Measurements from ENCODE around the gene RXRA. TPM values are rescaled to one million over a fixed set of nuclear protein-coding genes. Genes with fewer than 3 reads are reported as not detected.
A peak's percentile ranks its signal among the peaks of the same experiment; 100 is the strongest.

Gene RXRA
- total RNA-seq, 1 donor from 2014 or later = 33.4 TPM

DNA sequence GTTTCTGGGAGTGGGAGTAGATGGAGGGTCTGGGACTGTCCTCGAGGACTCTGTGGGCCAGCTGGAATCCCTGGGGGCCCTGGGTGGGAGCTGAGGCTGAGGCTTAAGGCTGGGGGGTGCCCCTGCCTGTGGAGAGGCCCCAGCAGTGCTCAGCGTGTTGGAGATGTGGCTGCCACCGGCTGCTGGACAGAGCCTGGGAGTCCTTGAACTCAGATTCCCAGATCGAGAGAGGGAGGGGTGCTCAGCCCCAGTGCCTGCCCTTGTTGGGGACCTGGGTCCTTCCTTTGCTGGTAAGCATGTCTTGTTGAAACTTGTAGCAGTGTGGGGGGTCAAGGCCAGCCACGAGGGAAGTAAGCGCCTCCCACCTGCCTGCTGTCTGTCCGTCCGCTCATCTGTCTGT lies 10.7 kb downstream of the RXRA start:
- Histone ChIP-seq H3K36me3 (ENCODE audit: insufficient read depth, low read length) (no peaks in the 10 kb centered on the region), H3K4me2 (ENCODE audit: low read length) (no peak overlapping the region), H3K27me3 (ENCODE audit: insufficient read depth, low read length) (no peaks in the 10 kb centered on the region), H3K79me2 (ENCODE audit: insufficient read depth, low read length) (peaks cover 99% of the 10 kb centered on the region), H3K9ac (ENCODE audit: low read length) (no peak overlapping the region), H3K4me3 (ENCODE audit: insufficient read depth, low read depth, low read length) (no peak overlapping the region), H3K4me1 (ENCODE audit: insufficient read depth, low read length) (peaks cover 11% of the 10 kb centered on the region), H3K27ac (ENCODE audit: low read depth, low read length) (no peak overlapping the region), H3K9me3 (ENCODE audit: insufficient read depth, low read depth, low read length) (no peaks in the 10 kb centered on the region), H2AFZ (ENCODE audit: low read depth, low read length) (no peak overlapping the region), H4K20me1 (ENCODE audit: insufficient read depth, low read length) (peaks cover 100% of the 10 kb centered on the region)
- TF ChIP-seq EZH2 (IDR thresholded peaks at IDR 0.05; ENCODE audit: insufficient read depth, low read length) = no peak
- TF ChIP-seq, protein P1, sequence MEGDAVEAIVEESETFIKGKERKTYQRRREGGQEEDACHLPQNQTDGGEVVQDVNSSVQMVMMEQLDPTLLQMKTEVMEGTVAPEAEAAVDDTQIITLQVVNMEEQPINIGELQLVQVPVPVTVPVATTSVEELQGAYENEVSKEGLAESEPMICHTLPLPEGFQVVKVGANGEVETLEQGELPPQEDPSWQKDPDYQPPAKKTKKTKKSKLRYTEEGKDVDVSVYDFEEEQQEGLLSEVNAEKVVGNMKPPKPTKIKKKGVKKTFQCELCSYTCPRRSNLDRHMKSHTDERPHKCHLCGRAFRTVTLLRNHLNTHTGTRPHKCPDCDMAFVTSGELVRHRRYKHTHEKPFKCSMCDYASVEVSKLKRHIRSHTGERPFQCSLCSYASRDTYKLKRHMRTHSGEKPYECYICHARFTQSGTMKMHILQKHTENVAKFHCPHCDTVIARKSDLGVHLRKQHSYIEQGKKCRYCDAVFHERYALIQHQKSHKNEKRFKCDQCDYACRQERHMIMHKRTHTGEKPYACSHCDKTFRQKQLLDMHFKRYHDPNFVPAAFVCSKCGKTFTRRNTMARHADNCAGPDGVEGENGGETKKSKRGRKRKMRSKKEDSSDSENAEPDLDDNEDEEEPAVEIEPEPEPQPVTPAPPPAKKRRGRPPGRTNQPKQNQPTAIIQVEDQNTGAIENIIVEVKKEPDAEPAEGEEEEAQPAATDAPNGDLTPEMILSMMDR (IDR thresholded peaks at IDR 0.05; ENCODE audit: insufficient read depth, low read depth, low read length) = no peak
- Mint-ChIP-seq H3K36me3 (ENCODE audit: low read depth, unreplicated experiment) (no peaks in the 10 kb centered on the region), H3K27me3 (ENCODE audit: low read depth, unreplicated experiment) (no peaks in the 10 kb centered on the region), H3K4me3 (ENCODE audit: unreplicated experiment) (no peak overlapping the region), H3K27ac (ENCODE audit: unreplicated experiment) (no peak overlapping the region), H3K4me1 (ENCODE audit: low read depth, unreplicated experiment) (peaks cover 12% of the 10 kb centered on the region), H3K9me3 (ENCODE audit: unreplicated experiment) (no peaks in the 10 kb centered on the region)
- no peak for FAIRE-seq
- no peak for DNase-seq (ENCODE audit: low read depth)

DNA sequence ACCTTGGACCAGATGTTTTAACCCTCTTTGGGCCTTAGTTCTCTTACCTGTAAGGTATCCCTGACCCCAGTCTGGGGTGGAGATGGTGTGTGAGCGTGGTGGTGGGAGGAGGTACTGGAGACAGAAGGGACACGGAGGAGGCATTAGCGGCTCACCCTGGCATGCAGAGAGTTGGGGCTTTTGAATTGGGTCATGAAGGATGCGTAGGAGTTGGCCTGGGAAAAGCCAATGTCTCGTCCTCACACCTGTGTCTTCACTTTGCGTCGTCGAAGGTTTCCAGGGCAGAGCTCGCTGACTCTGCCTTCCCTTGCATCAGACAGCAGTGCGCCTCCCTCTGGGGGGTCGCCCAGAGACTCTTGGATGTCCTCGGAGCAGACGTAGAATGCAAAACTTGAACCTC lies 11.2 kb downstream of the RXRA start:
- H4K20me1 ChIP-seq (ENCODE audit: insufficient read depth, low read length) = peaks cover 100% of the 10 kb centered on the region

More for the DNA sequence above, 11.2 kb downstream of the RXRA start:
- DNase-seq (ENCODE audit: low read depth) = no peak
- FAIRE-seq = no peak
- Histone ChIP-seq H3K9ac (ENCODE audit: low read length) (no peak overlapping the region), H3K79me2 (ENCODE audit: insufficient read depth, low read length) (peaks cover 99% of the 10 kb centered on the region), H3K27me3 (ENCODE audit: insufficient read depth, low read length) (no peaks in the 10 kb centered on the region), H3K4me2 (ENCODE audit: low read length) (no peak overlapping the region), H3K27ac (ENCODE audit: low read depth, low read length) (no peak overlapping the region), H3K9me3 (ENCODE audit: insufficient read depth, low read depth, low read length) (no peaks in the 10 kb centered on the region), H3K4me3 (ENCODE audit: insufficient read depth, low read depth, low read length) (no peak overlapping the region), H3K4me1 (ENCODE audit: insufficient read depth, low read length) (peaks cover 11% of the 10 kb centered on the region), H2AFZ (ENCODE audit: low read depth, low read length) (no peak overlapping the region), H3K36me3 (ENCODE audit: insufficient read depth, low read length) (no peaks in the 10 kb centered on the region)
- TF ChIP-seq EZH2 (IDR thresholded peaks at IDR 0.05; ENCODE audit: insufficient read depth, low read length) = no peak
- TF ChIP-seq, protein P1 (IDR thresholded peaks at IDR 0.05; ENCODE audit: insufficient read depth, low read depth, low read length) = no peak
- Mint-ChIP-seq H3K4me1 (ENCODE audit: low read depth, unreplicated experiment) (peaks cover 12% of the 10 kb centered on the region), H3K27me3 (ENCODE audit: low read depth, unreplicated experiment) (no peaks in the 10 kb centered on the region), H3K4me3 (ENCODE audit: unreplicated experiment) (no peak overlapping the region), H3K27ac (ENCODE audit: unreplicated experiment) (peak overlapping the region; percentile 29), H3K9me3 (ENCODE audit: unreplicated experiment) (no peaks in the 10 kb centered on the region), H3K36me3 (ENCODE audit: low read depth, unreplicated experiment) (no peaks in the 10 kb centered on the region)

Data from astrocyte (in vitro differentiated cells and primary cell).